HFF-Myc (cell line): ENCODE results near the gene HTT.

Experiments used
- DNase-seq: peaks from one replicate; pipeline ENCODE4 v3.0.0-alpha.2; 2011; ENCODE audit warnings: low read depth; ENCODE audit errors: extremely low read depth
- H3K4me3 ChIP-seq: replicated peaks from 2 replicates; pipeline ENCODE4 v1.5.1; 2011; ENCODE audit warnings: low read depth, mild to moderate bottlenecking, control low read depth, low read length
- TF ChIP-seq, protein P1 (sequence below): IDR thresholded peaks from 2 replicates; pipeline ENCODE4 v1.5.1; 2012; ENCODE audit warnings: mild to moderate bottlenecking, low read depth, low read length, control low read depth; ENCODE audit errors: missing control alignments

The HTT gene

DNA sequence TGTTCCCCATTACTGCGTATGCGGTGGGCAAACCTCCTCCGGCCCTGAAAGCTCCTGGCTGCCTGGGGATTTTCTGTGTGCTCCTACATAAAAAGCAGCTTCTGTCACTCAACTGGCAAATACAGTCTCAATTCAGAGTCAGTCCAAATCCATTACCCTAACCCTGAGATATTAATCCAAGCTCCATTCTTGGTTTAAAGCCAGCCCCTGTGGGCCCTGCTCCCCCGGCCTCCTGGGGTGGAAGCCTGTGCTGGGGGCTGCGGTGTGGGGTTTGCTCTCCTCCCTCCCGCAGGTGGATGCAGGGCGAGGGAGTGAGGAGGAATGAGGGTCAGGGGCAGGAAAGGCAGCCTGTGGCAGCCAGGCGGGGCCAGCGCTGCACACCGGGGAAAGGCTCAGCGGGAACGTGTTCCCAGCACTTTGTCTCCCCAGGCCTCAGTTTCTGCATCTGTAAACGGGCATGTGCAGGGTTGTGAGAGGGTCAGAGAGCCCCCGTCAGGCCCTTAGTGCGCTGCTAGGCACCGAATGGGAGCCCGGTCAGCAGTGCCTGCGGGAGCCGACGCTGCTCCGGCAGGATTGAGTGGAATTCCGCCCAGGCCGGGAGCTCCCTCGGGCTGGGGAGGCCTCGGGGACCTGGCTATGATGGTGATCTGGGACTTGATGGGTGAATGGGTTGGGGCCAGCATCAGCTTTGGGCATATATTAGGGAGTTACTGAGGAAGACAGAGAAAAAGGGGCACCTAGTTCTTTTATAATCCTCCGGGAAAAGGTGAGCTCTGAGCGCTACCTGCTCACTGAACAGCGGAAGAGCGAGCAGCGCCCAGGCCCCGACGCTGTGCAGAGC is 212.1 kb downstream of the HTT start:
- no peak overlapping the region for H3K4me3 ChIP-seq
- no peak for DNase-seq
- TF ChIP-seq, protein P1, sequence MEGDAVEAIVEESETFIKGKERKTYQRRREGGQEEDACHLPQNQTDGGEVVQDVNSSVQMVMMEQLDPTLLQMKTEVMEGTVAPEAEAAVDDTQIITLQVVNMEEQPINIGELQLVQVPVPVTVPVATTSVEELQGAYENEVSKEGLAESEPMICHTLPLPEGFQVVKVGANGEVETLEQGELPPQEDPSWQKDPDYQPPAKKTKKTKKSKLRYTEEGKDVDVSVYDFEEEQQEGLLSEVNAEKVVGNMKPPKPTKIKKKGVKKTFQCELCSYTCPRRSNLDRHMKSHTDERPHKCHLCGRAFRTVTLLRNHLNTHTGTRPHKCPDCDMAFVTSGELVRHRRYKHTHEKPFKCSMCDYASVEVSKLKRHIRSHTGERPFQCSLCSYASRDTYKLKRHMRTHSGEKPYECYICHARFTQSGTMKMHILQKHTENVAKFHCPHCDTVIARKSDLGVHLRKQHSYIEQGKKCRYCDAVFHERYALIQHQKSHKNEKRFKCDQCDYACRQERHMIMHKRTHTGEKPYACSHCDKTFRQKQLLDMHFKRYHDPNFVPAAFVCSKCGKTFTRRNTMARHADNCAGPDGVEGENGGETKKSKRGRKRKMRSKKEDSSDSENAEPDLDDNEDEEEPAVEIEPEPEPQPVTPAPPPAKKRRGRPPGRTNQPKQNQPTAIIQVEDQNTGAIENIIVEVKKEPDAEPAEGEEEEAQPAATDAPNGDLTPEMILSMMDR = no peak

DNA sequence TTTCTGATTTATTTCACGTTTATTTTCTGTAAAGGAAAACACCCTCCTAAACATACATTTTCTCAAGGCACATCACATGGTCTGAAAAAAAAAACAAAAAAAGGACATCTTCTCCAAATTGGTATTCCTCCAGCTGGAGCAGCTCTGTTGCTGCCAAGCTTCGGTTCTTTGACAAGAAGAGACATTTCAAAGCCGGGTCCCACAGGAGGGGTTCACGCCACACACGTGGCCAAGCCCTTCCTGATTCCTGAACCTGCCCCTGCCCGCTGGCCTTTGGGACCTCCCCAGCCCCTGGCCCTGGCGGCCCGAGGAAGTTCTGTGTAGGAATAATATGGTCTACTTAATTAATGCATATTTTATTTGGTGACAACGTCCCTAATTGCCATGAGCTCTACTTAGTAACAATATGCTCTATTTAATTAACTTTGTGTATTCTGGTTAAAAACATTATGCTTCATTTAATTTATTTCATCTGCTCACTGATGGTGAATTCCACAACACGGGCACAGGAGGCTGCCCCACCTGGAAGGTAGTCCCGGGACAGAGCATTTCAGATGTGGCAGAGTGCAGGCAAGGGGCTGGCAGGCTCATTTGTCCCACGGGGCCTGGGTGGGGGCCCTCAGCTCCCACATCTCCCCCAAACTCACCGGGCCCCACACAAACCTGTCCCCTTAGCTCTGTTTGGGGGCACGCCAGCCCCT is 212.9 kb downstream of the HTT start:
- H3K4me3 ChIP-seq = no peak overlapping the region
- TF ChIP-seq, protein P1 = no peak
- no peak for DNase-seq

DNA sequence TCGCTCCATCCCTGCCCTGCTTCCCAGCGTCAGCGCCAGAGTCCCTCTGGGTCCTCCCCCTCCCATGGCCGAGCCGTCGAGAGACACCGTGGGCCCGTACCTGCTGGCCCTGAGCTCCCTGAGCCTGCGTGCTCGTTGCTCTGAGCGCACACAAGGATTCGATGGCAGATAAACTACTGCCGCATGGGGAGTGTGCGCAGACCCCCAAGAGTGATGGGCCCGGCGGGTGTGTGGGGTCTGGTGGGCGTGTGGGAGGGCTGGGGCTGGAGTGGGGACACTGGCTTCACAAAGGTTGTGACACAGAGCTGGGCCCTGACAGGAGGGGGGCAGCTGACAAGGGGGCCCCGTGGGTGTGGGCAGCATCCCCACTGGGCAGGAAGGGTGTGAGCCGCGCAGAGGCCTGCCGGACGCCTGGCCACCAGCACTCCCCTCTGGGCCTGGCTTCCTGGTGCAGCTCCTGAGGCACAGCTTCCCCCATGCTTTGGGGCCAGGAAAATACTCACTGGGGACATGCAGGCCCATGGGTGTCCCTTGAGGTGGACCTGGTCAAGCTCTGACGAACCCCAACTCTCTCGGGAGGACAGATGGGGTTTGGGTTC is 213.6 kb downstream of the HTT start:
- TF ChIP-seq, protein P1 = no peak
- no peak for DNase-seq
- H3K4me3 ChIP-seq = no peak overlapping the region

- TF ChIP-seq, protein P1 = no peak
- H3K4me3 ChIP-seq = no peak overlapping the region
- no peak for DNase-seq
These were observed 214.2 kb downstream of the HTT start for GRCh38 chr4:3288571-3289094.

- H3K4me3 ChIP-seq = no peak overlapping the region
- TF ChIP-seq, protein P1 = no peak
- no peak for DNase-seq
These were observed 216.0 kb downstream of the HTT start for GRCh38 chr4:3290476-3290875.

DNA sequence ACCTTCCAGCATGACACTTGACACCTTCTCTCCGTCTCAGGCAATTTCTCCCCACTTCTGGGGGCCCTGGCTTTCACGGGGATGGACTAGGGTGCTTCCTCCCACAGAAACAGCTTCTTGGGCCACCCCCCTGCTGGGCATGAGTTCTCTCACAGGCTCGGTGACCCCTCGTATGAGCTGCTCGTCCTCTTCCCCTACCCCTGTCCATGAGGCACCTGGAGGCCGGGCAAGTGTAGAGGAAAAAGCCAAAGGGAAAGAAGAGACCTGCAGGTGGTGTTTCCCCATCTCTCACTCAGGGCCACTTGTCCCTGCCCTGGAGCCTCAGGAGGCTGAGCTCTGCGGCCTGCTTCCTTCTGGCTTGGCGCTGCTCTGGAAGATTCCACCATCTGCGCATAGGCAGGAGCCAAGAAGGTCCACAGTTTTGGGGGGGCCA is 216.4 kb downstream of the HTT start:
- no peak overlapping the region for H3K4me3 ChIP-seq
- TF ChIP-seq, protein P1 = no peak
- DNase-seq = no peak
